SK-N-SH (cell line): ENCODE results near the gene LMO4.

Experiments used
- CTCF ChIP-seq: fragments of 200-600 bp; sonication (generic); IDR thresholded peaks from 2 replicates; pipeline ENCODE4 v1.6.1; 2017; ENCODE audit warnings: antibody characterized with exemption, mild to moderate bottlenecking, moderate library complexity
- EP300 ChIP-seq, 2 experiments: IDR thresholded peaks; 2 replicates each; pipeline versions ENCODE4 v1.4.0 to v1.6.1; 2012; ENCODE audit warnings: borderline replicate concordance in 1 of 2, low read depth in 1 of 2, low read length in 1 of 2
- EZH2phosphoT487 ChIP-seq: fragments of 200-600 bp; sonication (generic); IDR thresholded peaks from 2 replicates; pipeline ENCODE4 v1.6.1; 2017; ENCODE audit warnings: low read depth, mixed run types, mild to moderate bottlenecking, antibody characterized with exemption, moderate library complexity, borderline replicate concordance
- GATA2 ChIP-seq: sonication (generic); formaldehyde crosslinking; IDR thresholded peaks from 2 replicates; pipeline ENCODE4 v1.5.0; 2020; ENCODE audit warnings: mild to moderate bottlenecking, missing genetic modification reagents
- JUND ChIP-seq: IDR thresholded peaks from 2 replicates; pipeline ENCODE4 v1.4.0; 2012
- MXI1 ChIP-seq: IDR thresholded peaks from 2 replicates; pipeline ENCODE4 v1.6.1; 2012; ENCODE audit warnings: mild to moderate bottlenecking, low read depth, low read length, improper control_type of control experiment
- NRF1 ChIP-seq: IDR thresholded peaks from 2 replicates; pipeline ENCODE4 v1.6.1; 2012; ENCODE audit warnings: low read depth, mild to moderate bottlenecking, low read length
- POLR2AphosphoS5 ChIP-seq: IDR thresholded peaks from 2 replicates; pipeline ENCODE4 v1.6.1; 2012; ENCODE audit warnings: low read depth, low read length
- SMC3 ChIP-seq: IDR thresholded peaks from 2 replicates; pipeline ENCODE4 v1.6.1; 2012; ENCODE audit warnings: low read depth, low read length, improper control_type of control experiment
- TAF1 ChIP-seq: IDR thresholded peaks from 2 replicates; pipeline ENCODE4 v1.6.1; 2012; ENCODE audit warnings: low read depth, mild to moderate bottlenecking, low read length, moderate library complexity, borderline replicate concordance
- YY1 ChIP-seq: IDR thresholded peaks from 2 replicates; pipeline ENCODE4 v1.4.0; 2012; ENCODE audit warnings: low read depth, mild to moderate bottlenecking
- ZBTB33 ChIP-seq: IDR thresholded peaks from 2 replicates; pipeline ENCODE4 v1.4.0; 2012; ENCODE audit warnings: low read depth, borderline replicate concordance

- TF ChIP-seq MXI1 (no peak), TAF1 (no peak), JUND (no peak), POLR2AphosphoS5 (no peak), CTCF (no peak), NRF1 (no peak), EP300 (IDR thresholded peaks at IDR 0.05; ENCODE audit: borderline replicate concordance in 1 of 2, low read depth in 1 of 2, low read length in 1 of 2) (no peak), EZH2phosphoT487 (no peak), ZBTB33 (no peak), GATA2 (no peak), YY1 (no peak), SMC3 (no peak)
These were observed 65.8 kb downstream of the LMO4 start for GRCh38 chr1:87394513-87394912.
